Measurements from ENCODE around the gene MYOM3. TPM values are rescaled to one million over a fixed set of nuclear protein-coding genes. Genes with fewer than 3 reads are reported as not detected.

MYOM3 gene
- total RNA-seq (100 to 1,000 TPM; 230 to 379 (median 288) TPM), polyA plus RNA-seq (100 to 1,000 TPM in 1 of 2 donors, 10 to 100 TPM in 1; 76.7 to 327 TPM)
- long read RNA-seq, donor 1, full-length matches to known transcripts: 59 of 512 reads
- long read RNA-seq, donor 1, partial matches to known transcripts: 387 of 512 reads
- long read RNA-seq, donor 1, other reads (novel, unspliced or antisense): 66 of 512 reads
- long read RNA-seq, donor 2, full-length matches to known transcripts: 52 of 408 reads
- long read RNA-seq, donor 2, partial matches to known transcripts: 310 of 408 reads
- long read RNA-seq, donor 2, other reads (novel, unspliced or antisense): 46 of 408 reads
- long read RNA-seq, donor 3, full-length matches to known transcripts: 33 of 295 reads
- long read RNA-seq, donor 3, partial matches to known transcripts: 221 of 295 reads
- long read RNA-seq, donor 3, other reads (novel, unspliced or antisense): 41 of 295 reads

DNA sequence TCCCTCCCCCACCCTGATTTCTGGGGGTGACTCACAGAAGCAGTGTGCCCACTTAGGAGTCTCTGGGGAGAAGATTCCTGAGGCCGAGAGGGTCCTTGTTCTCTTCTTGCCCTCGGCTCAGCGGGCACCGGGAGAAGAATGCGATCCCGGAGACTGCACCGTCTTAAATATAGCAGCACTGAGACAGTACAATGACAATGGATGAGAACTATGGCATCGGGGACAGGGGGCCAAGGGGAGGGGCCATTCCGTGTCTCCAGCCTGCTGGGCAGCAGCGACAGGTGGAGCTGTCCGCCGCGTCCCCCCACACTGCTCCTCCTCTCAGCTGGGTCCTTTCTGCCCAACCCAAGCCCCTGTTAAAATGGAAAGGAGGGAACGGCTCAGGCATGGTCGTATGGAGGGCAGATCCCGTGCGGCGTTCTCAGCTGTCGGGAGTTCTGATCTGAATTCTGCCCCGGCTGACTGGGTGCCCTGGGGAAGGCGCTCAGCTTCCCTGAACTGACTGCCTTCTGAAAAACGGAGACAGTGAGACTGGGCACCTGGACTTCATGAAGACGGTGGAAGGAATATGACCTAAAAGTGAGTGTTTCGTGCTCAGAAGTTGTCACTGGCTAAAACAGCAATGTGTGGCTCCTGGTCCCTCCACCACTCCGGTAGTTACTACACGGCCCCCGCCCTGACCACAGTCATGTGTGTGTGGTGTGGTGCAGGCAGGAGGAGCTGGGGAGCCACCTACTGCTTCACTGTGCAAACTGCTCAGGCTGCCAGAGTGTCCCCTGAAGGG, at the start of gene MYOM3:
TSS of gene MYOM3 (minus strand) at position 140 of the 784 bp plus-strand sequence. CDS start 3,499 bp downstream, outside the sequence.
- H3K27ac ChIP-seq: peak within 1 kb of the TSS; percentile 76 to 100 (median 95)
- H3K27me3 ChIP-seq: peaks cover 0 to 7% (median 0%) of the 10 kb centered on the region in 9 donors
- H3K9me3 ChIP-seq: no peaks in the 10 kb centered on the region
- intact Hi-C loops (cut with DNase I): loop anchor here in 9 of 10 donors (1.0 to 5.0 kb wide), 5 partner anchors 39 to 155 kb away; partner anchors contain the start of gene PNRC2 (in 2 of the 9)
- peak; percentile 77 to 82 (median 79) for ATAC-seq
- TF ChIP-seq POLR2A (IDR thresholded peaks at IDR 0.05) (peak in 1 of 2 donors; percentile 69), CTCF (IDR thresholded peaks at IDR 0.05) (peak; percentile 14 to 72 (median 54))
- peaks cover 0 to 45% (median 8%) of the 10 kb centered on the region in 12 donors for H3K4me1 ChIP-seq
- peak within 1 kb of the TSS; percentile 29 to 62 (median 53) for H3K4me3 ChIP-seq
- DNase-seq: peak in 4 of 5 donors; percentile 74 to 89 (median 85)
- H3K36me3 ChIP-seq: peaks cover 0 to 12% (median 0%) of the 10 kb centered on the region in 9 donors
- WGBS, 4 donors: 12 to 17% (median 15%) methylated on average over 15 to 27 of the region's 27 CpGs

DNA sequence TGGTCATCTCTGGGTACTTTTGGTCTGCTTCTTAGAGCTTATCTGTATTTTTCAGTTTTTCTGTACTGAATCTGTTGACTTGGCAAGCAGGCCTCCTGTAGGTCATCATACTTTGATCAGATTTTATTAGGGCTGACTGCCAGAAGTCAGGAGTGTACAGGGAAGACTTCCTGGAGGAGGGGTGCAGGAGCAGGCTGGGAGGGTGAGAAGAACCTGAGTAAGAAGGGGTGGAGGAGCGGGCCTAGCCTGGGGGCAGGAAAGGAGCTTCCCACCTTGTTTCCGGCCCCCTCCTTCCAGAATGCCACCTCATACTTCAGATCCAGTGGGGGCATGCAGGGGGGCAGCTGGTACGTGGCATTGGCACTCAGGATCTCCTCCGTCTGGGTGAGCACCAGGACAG, 49.3 kb upstream of the MYOM3 start:
- ATAC-seq: no peak
- no peak overlapping the region for H3K27ac ChIP-seq
- H3K4me3 ChIP-seq: no peak overlapping the region
- no peaks in the 10 kb centered on the region for H3K36me3 ChIP-seq
- H3K4me1 ChIP-seq: peaks cover 0 to 9% (median 0%) of the 10 kb centered on the region in 12 donors
- 57 to 79% (median 73%) methylated on average over 4 of the region's 4 CpGs for WGBS, 4 donors
- DNase-seq: no peak
- TF ChIP-seq CTCF (IDR thresholded peaks at IDR 0.05): no peak
- no peak for TF ChIP-seq POLR2A (IDR thresholded peaks at IDR 0.05)
- intact Hi-C loops (cut with DNase I): no loop called here
- H3K27me3 ChIP-seq: no peaks in the 10 kb centered on the region
- H3K9me3 ChIP-seq: no peaks in the 10 kb centered on the region

- intact Hi-C loops (cut with DNase I): no loop called here
- H3K27me3 ChIP-seq: no peaks in the 10 kb centered on the region
- no peak for ATAC-seq
- WGBS, 4 donors: 73 to 81% (median 79%) methylated on average over 5 of the region's 5 CpGs
- no peak for DNase-seq
- H3K4me1 ChIP-seq: peaks cover 0 to 9% (median 0%) of the 10 kb centered on the region in 12 donors
- H3K36me3 ChIP-seq: no peaks in the 10 kb centered on the region
- TF ChIP-seq CTCF (IDR thresholded peaks at IDR 0.05): no peak
- TF ChIP-seq POLR2A (IDR thresholded peaks at IDR 0.05): no peak
- no peaks in the 10 kb centered on the region for H3K9me3 ChIP-seq
- no peak overlapping the region for H3K27ac ChIP-seq
- no peak overlapping the region for H3K4me3 ChIP-seq
These were observed 47.4 kb upstream of the MYOM3 start for GRCh38 chr1:24159366-24159765.

All from heart left ventricle (tissue), 16 donors.